H1 (cell line): ENCODE measurements around the gene INHBB. TPM values are rescaled to one million over a fixed set of nuclear protein-coding genes. Genes with fewer than 3 reads are reported as not detected.

Experiments used
- SRF ChIP-seq: IDR thresholded peaks from 2 replicates; pipeline ENCODE4 v1.6.1; 2011; ENCODE audit warnings: mild to moderate bottlenecking, low read depth, low read length, moderate library complexity
- polyA plus RNA-seq, 7 experiments: library from polyadenylated mRNA; depleted of rRNA in 3 of 7; stranded (reverse) in 5 of 7; unstranded in 2 of 7; fragments of >200 nt in 5 of 7; fragments of 200-250 nt in 2 of 7; gene quantifications; 1 replicate in 5 of 7; 2 replicates in 1 of 7; 4 replicates in 1 of 7; pipeline versions ENCODE4 v1.2.1 to v1.2.3, GENCODE V29; 2011 to 2013; ENCODE audit warnings: missing spikeins in 2 of 7, mixed read lengths in 2 of 7
- total RNA-seq: library from RNA; stranded (reverse); fragmentation: NEBNext Ultra II Directional; extraction: Animal tissue kit (Norgen Biotek cat#: 25700); gene quantifications from 2 replicates; pipeline ENCODE4 v1.2.1, GENCODE V29; 2021

The INHBB gene
- total and polyA plus RNA-seq, 2 of the 8 experiments (the other 6 are each of a cell fraction or from before 2014, with no cell fraction given), result 0.30 to 0.32 TPM

GRCh38 chr2:120388222-120389035 is 42.5 kb downstream of the INHBB start (continued):
- TF ChIP-seq SRF, result no peak
